HG03378 (cell line): Measurements from ENCODE around the gene OPN4.

Experiments
- ATAC-seq: cut with Tn5 transposase; IDR thresholded peaks from one replicate; pipeline ENCODE4 v1.9.1; 2021; ENCODE audit warnings: mild to moderate bottlenecking, moderate library complexity; ENCODE audit not compliant: unreplicated experiment

The OPN4 gene

DNA sequence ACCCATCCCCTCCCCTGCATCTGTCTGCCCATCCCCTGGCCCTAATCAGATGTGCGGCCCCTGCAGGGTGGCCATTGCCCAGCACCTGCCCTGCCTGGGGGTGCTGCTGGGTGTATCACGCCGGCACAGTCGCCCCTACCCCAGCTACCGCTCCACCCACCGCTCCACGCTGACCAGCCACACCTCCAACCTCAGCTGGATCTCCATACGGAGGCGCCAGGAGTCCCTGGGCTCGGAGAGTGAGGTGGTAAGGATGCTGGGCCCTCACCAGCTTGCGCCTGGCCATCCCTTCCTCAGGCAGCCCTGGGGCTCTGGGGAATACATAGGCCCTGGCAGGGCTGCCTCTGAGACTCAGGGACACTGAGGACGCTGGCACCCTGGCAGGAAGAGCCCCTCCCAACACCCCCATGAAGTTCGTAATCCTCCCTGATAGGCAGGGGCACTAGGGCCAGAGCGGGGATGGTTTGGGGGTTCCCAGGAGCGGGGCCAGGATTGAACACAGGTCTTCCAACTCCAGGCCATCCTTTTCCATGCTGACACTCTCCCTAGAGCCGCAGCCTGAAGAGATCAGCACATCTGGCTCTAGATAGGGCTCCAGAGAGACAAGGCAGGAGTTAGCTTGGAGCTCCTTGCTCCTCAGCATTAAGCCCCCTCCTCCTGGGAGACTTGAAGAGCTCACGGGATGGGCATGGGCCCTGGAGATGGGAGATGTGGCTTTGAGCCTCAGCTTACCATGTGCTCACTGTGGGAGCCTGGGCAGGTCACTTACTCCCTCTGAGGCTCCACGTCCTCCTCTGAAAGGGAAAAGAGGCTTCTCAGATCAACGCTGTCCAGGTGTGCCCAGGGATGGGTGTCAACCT, 8.1 kb downstream of the OPN4 start:
- no peak for ATAC-seq

DNA sequence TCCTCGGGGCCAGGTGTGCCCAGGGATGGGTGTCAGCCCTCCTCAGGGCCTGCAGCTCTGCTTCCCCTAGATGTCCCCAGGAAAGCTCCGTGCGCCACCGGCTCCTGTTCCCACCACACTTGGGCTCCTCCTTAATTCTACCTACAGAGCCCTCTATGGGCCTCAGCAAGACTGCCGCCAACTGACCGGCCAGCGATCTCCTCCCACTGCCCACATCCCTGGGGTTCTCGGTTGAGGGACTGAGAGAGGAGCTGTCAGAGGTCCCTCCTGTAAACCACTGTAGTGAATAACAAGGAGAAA, 8.6 kb downstream of the OPN4 start:
- no peak for ATAC-seq

DNA sequence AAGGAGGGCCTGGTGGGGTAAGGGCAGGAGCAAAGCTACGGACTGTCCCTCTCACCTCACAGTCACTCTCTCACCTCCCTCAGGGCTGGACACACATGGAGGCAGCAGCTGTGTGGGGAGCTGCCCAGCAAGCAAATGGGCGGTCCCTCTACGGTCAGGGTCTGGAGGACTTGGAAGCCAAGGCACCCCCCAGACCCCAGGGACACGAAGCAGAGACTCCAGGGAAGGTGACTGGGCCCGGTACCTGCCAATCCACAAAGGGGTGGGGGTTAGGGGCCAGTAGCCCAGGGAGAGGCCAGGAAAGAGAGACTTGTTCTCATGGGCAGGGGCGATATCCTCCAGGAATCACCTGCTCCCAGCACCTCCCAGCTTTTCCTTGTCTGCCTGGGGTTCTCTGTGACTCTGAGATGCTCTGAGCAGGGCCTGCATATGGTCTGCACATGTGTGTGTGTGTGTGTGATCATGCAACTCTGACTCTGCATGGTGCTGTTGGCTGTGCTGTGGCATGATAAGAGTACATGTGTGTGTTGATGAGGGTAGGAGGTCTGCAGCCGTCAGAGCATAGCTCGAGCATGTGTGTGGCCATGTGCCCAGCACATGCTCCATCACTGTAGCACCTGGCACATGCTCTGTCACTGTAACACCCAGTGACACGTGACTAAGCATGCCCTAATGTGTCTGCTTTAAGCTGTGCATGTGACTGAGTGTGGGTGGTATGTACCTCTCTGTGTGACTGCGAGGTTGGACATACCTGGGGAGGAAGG, 9.4 kb downstream of the OPN4 start:
- no peak for ATAC-seq

DNA sequence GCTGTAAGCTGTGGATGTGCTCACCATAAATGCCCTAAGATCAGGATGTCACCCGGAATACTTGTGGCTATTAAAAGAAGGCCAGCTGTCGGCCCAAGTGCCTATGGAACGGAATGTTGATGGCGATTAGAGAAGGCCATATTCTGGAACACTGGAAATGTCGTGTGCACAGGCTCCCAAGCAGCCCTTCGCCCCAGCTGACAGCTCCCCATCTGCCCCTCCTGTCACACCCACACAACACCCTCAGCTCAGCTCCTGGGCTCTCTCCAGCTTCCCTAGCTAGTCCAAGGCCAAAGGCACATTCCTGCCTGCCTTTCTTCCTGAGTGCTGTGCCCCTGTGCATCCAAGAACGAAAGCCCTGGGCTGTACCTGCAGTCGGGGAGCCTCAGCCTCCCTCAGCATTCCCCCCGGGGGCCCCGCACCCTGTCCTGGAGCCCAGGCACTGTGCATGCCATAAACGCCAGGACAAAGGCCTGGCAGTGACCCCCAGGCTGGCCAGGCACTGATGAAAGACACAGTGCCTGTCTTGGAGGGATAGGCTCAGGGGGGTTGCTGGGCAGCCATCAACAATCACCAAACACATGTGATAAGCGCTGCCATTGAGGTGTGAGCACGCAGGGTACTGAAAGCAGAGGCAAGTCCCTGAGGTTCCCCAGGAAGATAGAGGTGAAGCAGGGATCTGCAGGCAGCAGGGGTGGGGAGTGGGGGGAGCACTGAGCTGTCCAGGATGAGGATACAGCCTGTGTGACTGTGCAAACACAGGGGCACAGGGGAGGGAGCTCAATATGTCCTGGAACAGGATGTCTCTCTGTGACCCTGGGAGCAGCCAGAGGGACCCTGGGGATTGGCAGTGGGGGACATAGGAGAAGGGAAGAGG, 10.2 kb downstream of the OPN4 start:
- ATAC-seq, result no peak

DNA sequence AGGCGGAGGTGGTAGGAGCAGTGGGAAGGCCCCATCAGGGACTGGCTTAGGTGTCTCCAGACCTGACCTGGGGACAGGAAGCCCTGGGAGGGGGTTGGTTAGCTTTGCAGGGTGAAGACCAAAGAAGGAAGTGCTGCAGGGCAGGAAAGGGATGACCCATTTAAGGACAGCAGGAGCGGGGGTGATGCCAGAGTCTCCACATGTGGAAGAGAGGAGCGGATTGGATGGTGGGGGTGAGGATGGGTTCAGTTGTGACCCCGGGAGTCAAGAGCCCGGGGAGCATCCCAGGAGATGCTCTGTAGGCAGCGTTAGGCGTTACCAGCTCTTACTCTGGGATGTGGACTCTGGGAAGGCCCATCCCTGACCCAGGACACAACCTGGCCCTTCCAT, 10.9 kb downstream of the OPN4 start:
- no peak for ATAC-seq

DNA sequence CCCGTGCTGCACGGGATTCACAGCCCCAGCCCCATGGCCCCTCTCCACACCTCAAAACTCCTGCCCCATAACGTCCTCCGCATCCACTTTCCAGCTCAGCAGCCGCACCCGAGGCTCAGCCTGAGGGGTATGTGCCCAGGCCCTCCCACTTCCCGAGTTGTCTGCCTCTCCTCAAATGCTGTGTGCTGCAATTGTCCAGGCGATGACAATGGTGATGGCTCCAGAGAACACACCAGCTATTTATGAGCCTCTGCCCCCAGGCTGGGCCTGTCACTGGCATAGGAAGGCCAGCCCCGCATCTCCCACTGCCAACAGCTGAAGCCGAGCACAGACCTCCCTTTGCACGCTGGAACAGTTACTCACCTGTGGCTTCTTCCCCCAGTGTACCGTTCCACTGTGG, 11.5 kb downstream of the OPN4 start:
- no peak for ATAC-seq

DNA sequence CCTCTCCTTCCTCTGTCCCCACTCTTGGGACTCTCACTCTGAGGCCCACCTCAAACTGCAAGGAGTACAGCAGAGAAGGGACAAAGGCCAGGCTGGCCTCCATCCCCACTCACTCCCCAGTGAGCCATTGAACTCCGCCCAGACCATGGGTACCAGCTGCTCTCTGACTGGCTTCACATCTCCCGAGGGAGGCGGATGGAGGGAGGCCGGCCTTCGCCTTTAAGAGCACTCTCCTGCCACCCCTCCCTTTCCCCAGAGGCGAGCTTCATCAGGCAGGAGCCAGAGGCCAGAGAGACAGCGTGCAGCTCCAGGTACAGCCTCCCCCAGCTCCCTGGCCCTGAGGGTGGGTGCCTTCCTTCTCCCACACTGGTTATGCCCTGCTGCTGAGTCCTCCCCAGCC, 12.2 kb downstream of the OPN4 start:
- ATAC-seq, result no peak

DNA sequence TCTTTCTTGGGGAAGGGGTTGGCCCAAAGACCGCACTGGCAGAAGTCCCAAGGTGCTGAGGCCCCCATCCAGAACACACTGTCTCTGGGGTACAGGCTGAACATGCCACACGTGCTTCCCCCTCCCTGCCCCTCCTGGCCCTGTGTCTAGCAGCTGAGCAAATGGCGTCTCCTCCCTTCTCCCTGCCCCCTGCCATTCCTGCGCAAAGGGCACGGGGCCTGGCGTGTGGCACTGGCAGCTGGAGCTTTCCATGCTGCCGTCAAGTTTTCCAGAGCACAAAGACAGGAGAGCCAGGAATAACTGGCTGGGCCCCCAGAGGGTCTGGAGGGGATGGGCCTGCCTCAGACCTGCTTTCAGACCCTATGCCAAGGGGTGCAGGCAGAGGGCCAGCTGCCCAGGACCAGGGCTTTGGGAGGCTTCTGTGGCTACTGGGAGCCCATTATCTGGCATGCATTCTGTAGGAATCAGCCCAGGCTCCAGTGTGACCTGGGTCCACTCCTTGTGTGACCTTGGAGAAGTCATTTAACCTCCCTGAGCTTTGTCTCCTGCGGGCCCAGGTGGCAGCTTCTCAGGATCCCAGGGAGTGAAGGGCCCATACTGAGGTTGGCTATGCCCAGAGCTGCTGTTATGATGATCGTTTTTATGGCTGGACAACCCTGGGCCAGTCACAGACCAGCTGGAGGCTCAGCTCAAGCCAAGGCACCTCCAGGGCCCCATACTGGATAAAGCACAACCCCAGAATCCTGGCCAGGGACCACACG, 13.3 kb downstream of the OPN4 start:
- ATAC-seq, result no peak

DNA sequence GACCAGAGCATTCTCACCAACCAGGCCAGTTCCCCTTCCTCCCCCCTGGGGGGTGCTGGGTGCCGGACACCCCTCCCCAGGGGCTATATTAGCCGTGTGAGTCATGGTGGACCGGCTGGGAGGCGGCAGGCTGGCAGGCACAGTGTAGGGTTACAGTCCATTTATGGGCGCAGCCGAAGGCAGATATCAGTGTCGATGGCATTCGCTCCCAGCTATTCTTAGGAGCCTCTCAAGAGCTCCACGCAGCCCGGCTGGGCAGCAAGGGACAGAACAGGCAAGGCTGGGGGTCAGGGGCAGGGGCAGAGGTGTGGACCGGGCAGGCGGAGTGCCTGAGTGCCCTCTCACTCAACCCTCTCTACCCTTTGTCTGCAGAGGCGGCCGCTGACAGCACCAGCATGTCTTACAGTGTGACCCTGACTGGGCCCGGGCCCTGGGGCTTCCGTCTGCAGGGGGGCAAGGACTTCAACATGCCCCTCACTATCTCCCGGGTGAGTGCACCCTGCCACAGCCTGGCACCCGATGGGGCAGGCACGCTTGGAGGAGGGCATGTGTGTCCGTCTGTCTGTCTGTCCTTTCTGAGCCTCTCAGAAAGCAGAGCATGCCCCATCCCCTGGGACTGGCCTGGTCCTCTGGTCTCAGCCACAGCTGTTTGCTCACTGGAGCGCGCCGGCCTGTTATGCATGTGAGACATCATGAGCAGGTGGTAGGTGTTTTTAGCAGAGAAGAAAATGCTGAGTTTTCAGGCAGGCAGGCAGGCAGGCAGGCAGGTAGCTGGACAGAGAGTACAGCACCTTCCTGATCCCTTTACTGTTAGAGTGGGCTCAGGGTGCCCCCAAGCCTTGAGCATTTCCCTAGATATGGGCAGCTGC, 14.2 kb downstream of the OPN4 start, which contains the start of gene LDB3:
Gene LDB3, plus strand, starts transcription at position 215 of the 869 bp plus-strand sequence. Its CDS starts 181 bp downstream, at position 396.
- ATAC-seq, result peak; percentile 53

DNA sequence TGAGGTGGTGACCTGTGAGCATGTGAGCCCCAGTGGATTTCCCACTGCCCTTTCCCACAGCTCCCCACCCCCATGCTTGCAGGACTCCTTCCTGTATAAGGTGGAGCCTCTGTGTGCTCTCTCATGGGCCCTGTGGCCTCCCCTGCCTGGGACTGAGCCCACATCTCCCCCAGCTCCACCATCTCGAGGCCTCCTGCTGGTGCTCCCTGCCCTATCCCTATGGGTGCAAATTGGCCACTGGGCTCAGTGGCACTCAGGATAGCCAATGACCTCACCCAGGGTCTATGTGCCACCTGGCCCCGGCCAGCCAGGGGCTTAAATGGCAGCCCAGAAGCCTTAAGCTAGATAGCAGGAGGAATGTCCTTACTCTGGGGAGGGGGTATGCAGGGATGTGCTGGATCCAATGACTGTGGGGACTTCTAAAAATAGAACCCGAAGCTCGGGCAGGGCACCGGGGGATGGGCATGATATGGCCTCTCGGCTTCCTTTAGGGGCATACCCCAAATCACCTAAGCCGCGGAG, 16.0 kb downstream of the OPN4 start:
- ATAC-seq, result no peak

DNA sequence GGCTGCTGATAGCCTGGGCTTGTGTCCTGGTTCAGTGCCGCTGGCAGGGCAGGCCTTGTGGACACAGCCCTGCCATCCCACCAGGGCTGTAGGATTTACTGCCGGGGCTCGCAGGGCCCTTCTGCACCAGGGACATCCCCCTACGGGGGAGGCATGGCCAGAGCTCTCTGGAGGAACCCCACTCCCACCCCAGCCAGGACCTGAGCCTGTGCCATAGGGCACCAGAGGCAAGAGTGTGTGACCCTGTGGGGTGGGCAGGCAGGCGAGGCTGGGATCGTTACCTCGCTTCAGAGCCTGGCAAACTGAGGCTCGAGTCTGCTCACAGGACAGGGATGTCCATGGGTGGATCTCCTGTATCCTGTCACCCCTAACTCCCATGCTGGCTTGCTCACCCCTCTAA, 16.5 kb downstream of the OPN4 start:
- ATAC-seq, result no peak

DNA sequence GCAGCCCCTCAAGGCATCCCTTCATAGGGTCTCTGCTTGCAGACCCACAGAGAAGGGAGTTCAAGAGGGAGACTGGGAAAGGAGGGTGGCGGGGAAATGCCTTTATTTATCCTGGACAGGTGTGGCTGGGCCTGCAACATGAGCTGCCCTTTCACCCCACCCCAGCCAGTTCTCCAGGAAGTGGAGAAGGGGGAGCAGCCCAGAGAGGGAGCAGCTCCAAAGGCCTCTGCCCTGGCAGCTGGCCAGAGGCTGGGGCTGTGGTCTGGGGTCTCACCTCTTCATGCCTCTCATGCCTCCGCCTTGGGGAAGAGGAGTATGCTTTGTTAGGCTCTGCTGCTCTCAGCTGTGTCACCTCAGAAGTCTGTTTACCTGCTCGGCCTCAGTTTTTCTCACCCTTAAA, 17.1 kb downstream of the OPN4 start:
- ATAC-seq, result no peak

DNA sequence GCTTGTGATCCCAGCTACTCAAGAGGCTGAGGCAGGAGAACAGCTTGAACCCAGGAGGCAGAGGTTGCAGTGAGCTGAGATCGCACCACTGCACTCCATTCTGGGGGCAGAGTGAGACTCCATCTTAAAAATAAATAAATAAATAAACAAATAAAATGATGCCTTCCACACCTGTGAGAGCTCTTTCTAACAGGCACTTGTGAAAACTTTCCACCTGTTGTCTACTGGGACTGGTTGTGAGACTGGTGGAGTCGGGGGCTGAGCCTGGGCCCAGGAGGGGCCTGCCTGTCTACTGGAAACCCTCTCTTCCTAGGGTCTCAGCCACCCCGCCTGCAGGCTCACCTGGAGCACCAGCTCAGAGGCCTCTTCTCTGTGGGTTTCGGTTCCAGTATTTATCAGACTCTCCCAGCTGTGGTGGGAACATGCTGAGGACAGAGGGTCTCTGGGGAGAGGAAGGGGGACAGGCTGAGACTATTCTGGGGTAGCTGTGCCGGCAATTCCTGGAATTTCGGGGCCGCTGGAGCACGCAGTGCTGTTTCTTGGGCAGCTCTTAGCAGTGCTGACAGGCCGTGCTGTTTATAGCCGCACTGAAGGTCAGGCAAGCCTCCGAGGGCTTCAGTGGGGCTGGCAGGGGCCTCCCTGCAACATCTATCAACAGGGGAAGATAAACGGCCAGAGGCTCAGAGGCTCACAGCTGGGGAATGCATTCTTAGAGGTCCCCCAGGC, 17.8 kb downstream of the OPN4 start:
- ATAC-seq, result no peak

DNA sequence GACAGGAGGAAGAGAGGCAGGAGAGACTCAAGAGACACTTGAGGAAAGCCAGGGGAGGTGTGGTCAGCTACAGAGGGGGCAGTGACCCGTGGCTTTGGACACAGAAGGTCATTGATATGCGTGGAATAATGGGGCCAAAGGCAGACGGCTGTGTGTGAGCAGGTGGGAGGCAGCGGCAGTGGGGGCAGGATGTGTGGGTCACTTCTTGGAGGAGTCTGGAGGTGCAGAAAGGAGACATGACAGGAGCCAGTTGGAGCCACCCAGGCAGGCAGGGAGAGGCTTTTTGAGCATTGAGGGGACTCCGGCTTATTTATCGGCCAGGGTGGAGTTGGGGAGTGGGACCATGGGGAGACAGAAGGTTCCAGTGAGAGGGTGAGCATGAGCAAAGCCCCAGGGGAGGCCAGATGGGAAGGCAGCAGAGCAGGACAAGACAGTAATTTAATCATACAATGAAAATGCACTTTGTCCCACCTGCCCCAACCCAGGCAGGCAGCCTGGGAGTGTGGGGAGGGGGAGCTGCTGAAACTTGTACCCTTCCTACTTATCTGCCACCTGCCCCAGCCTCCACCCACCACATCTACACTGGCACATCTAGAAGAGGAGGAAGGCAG, 19.0 kb downstream of the OPN4 start:
- ATAC-seq, result no peak

DNA sequence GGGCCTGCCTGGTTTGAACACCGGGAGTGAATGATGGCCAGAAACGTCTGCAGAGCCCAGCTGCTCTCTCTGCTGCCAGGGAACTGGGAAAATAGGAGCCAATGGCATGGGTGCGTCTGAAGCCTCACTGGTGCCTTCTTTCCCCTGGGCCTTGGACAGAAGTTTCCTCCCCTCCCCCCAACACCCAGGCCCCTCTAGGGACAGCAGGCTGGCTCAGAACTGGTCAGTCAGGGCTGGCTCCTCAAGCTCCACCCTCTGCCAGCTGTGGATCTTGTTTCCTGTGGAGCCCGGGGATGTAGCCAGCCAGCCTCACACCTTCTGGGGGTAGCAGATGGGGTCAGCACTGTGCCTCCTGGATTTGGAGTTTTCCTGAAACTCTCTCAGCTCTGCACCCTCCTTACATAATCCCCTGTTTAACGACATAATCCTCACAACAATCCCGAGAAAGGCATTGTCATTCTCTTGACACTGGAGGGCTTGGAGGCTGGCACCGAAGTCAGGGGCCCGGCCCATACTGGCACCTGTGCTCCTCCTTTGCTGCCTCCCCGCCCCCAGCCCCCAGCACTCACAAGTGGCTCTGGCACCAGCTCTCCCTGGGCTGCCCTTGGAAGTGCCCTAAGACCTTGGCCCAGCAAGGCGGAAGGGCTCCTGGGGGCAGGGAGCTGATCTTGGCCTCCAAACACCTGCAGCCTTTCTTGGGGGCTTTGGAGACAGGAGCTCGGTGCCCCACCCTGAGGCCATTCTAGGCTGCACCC, 19.7 kb downstream of the OPN4 start:
- no peak for ATAC-seq

DNA sequence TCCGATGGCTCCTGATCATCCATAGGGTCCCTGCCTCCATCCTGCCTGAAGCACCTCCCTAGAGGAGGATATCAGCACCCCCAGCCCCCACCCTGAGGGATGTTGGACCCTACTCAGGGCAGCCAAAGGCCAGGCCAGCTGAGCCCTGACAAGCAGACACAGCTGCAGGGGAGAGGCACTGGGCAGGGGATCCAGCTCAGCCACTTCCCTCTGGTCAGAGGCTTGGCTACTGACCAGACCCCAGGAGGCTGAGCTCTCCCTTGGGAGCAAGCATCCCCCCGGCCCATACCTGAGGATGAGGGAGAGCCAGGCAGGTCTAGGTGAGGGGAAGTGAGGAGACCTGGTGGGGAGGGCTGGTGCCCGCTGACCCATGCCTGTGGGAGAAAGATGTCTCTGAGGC, 20.6 kb downstream of the OPN4 start:
- ATAC-seq, result no peak

DNA sequence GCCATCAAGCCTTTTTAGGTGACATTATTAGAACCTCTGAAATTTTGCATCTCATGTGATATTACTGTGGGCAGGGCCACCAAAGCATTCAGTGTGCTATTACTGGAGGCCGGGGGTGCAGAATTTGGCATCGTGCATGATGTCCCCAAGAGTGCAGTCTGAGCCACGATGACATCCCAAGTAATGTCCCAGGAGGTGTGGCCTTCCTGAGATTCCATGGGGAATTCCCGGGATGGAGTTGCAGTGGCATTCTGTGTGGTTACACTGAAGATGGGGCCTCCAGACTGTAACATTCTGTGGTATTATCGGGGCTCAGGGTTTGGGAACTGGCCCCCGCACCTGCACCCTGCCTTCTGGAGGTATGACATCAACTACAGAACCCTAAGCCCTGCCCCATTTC, 23.0 kb downstream of the OPN4 start:
- ATAC-seq, result no peak
